Naive B cell (primary cell): Measurements from ENCODE around the gene WDR20. TPM values are rescaled to one million over a fixed set of nuclear protein-coding genes. Genes with fewer than 3 reads are reported as not detected.

Experiments
- ATAC-seq, 2 donors: fragments of 150-1000 bp; cut with Tn5 transposase; 2 replicates each; pipeline ENCODE4 v1.10.0; 2021; ENCODE audit warnings: low read depth in 2 of 2, mild to moderate bottlenecking in 2 of 2, moderate library complexity in 2 of 2
- DNase-seq: peaks from one replicate; pipeline ENCODE4 v3.0.0; 2022
- H3K27ac Mint-ChIP-seq, 6 donors: one replicate each; pipeline ENCODE4 v1.8.0; 2020 to 2022; ENCODE audit warnings: mild to moderate bottlenecking in 6 of 6, mixed read lengths in 6 of 6, moderate library complexity in 5 of 6, inconsistent platforms in 2 of 6
- H3K27me3 Mint-ChIP-seq, 3 donors: one replicate each; pipeline ENCODE4 v1.8.0; 2021 to 2022; ENCODE audit warnings: mixed read lengths in 3 of 3, mild to moderate bottlenecking in 1 of 3
- H3K36me3 Mint-ChIP-seq, 2 donors: one replicate each; pipeline ENCODE4 v1.8.0; 2020 to 2022; ENCODE audit warnings: mixed read lengths in 2 of 2, inconsistent platforms in 1 of 2, mild to moderate bottlenecking in 1 of 2
- H3K4me1 Mint-ChIP-seq, 3 donors: one replicate each; pipeline ENCODE4 v1.8.0; 2020 to 2022; ENCODE audit warnings: mixed read lengths in 3 of 3, inconsistent platforms in 1 of 3, mild to moderate bottlenecking in 1 of 3, moderate library complexity in 1 of 3
- H3K4me3 Mint-ChIP-seq, 8 donors: one replicate each; pipeline ENCODE4 v1.8.0; 2020 to 2022; ENCODE audit warnings: mild to moderate bottlenecking in 8 of 8, mixed read lengths in 8 of 8, moderate library complexity in 8 of 8, inconsistent platforms in 2 of 8
- H3K9me3 Mint-ChIP-seq, 7 donors: one replicate each; pipeline ENCODE4 v1.8.0; 2020 to 2022; ENCODE audit warnings: mixed read lengths in 7 of 7, mild to moderate bottlenecking in 5 of 7, inconsistent platforms in 2 of 7, moderate library complexity in 1 of 7
- polyA plus RNA-seq, 6 donors: library from polyadenylated mRNA; unstranded; fragments of 300-500 nt; fragmentation: Illumina TruSeq; gene quantifications; one replicate each; pipeline ENCODE4 v1.2.3, GENCODE V29; 2021; ENCODE audit warnings: low read depth in 6 of 6

WDR20 gene
- polyA plus RNA-seq, 6 donors from 2014 or later: 11.2 to 23.1 (median 17.3) TPM

DNA sequence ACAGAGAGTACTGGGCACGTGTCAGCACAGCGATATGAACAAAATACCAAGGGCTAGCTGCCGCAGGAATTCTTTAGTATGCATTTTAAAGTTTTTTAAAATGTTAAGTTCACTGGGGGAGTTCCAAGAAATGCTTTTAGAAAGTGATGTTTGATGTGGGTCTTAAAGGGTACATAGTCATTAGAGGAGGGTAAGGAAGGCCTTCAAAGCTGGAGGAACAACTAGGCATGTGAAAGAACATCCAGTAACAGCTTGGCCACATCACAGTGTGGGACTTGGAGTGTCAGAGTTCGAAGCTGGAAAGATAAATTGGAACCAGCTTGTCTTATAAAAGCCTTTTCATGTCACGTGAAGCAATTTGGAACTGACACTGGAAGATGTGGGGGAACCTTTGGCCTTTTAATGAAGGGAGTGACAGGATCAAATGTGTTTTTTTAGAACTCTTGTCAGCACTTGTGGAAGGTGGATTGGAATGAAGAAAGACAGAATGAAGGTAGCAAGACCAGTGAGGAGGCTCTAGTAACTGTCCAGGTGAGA, 57.7 kb downstream of the WDR20 start:
- ATAC-seq: no peak
- no peaks in the 10 kb centered on the region for H3K27me3 Mint-ChIP-seq
- no peaks in the 10 kb centered on the region for H3K9me3 Mint-ChIP-seq
- H3K27ac Mint-ChIP-seq: peak overlapping the region in 2 of 6 donors; percentile 19 to 37
- no peak overlapping the region for H3K4me3 Mint-ChIP-seq
- no peak for DNase-seq
- H3K4me1 Mint-ChIP-seq: peaks cover 38 to 57% (median 45%) of the 10 kb centered on the region in 3 donors
- peaks cover 16 to 21% of the 10 kb centered on the region in 2 donors for H3K36me3 Mint-ChIP-seq

DNA sequence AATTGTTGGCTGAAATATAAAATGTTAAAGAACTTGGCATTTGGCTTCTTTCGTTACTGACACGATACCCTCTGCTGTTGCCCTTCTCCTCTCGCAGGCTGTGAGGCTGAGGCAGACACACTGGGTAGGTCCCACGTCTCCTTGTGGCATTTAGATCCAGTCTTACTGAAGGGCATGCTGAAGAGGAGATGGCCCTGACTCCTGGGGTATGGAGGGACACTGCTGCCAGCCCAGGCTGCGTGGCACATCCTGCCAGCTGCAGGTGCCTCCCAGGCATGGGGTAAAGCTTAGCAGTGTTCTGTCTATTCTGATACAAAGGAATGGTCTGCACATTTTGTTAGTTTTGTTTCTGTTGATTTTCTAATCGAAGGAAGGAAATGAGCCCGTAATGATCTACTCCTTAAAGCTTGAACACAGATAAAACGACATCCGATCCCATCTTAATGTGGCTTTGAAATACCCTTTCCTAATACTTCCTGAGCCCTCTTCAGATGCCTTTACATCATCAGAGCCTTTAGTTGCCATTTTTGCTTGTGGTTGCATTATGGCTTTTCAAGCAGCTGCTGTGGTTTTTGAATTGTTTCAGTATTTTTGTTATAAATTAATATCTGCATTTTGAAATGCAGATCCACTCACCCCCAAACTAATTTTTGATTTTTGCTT, 61.1 kb downstream of the WDR20 start:
- ATAC-seq (no peak), DNase-seq (no peak)
- Mint-ChIP-seq H3K27me3 (no peaks in the 10 kb centered on the region), H3K4me3 (no peak overlapping the region), H3K36me3 (peaks cover 16 to 31% of the 10 kb centered on the region in 2 donors), H3K27ac (peak overlapping the region in 3 of 6 donors; percentile 41 to 69 (median 67)), H3K9me3 (no peaks in the 10 kb centered on the region), H3K4me1 (peaks cover 30 to 52% (median 33%) of the 10 kb centered on the region in 3 donors)

DNA sequence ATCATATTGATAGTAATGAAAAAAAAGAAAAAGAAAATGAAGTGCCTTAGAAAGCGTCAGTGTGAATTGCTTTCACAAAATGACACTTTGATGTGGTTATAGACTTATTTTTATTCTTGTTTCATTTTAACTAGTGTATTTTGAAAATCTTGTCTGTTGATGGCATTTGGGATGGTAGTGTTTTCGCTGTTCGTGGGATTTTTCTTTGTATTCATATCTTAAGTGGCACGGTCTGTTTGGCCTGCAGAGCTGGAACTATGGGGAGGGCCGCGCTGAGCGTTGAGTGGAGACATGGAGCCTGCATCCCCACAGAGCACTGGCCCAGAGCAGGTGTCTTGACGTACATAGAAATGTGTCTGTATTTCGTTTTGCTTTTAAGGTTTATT, 61.6 kb downstream of the WDR20 start:
- Mint-ChIP-seq H3K4me1 (peaks cover 30 to 52% (median 32%) of the 10 kb centered on the region in 3 donors), H3K27ac (peak overlapping the region in 4 of 6 donors; percentile 2 to 86 (median 30)), H3K27me3 (no peaks in the 10 kb centered on the region), H3K36me3 (peaks cover 11 to 27% of the 10 kb centered on the region in 2 donors), H3K9me3 (no peaks in the 10 kb centered on the region), H3K4me3 (no peak overlapping the region)
- DNase-seq (no peak), ATAC-seq (no peak)

DNA sequence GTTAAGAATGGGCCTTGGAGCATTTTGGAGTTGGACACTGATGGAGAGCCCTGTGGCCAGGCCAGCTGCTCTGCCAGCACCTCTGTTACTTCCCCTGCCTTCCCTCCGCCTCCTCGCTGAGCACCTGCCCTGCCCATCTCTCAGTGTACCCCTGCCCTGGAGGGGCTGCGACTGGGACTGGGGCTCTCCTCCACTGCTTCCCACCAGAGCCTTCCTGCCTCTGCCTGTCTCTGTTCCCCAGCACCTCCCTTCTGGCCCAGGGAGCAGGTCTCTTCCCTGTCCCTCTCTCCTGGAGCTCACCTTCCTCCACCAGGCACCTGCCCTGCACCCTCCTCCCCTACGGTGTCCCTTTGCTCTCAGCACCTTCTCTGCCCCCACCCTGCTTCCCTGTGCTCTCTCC, 62.1 kb downstream of the WDR20 start:
- DNase-seq (no peak), ATAC-seq (no peak)
- Mint-ChIP-seq H3K4me1 (peaks cover 30 to 52% (median 32%) of the 10 kb centered on the region in 3 donors), H3K36me3 (peaks cover 8 to 26% of the 10 kb centered on the region in 2 donors), H3K4me3 (no peak overlapping the region), H3K9me3 (no peaks in the 10 kb centered on the region), H3K27ac (peak overlapping the region in 3 of 6 donors; percentile 2 to 49 (median 32)), H3K27me3 (no peaks in the 10 kb centered on the region)

DNA sequence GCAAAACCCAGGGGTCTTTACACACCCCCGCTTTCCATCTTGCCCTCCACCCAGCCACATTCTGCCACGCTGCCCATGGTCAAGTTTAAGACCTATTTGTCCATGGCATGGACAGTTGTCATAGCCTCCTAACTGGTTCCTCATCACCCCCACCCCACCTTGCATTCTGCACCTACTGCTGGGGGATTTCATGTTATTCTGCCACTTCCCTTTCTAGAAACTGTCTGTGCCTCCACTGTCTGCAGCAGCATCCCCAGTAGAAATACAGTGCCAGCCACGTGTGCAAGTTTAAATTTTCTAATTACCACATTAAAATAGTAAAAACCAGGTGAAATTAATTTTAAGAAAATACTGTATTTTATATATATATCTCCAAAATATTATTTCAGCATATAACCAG, 63.2 kb downstream of the WDR20 start:
- Mint-ChIP-seq H3K27ac (peak overlapping the region in 2 of 6 donors; percentile 24 to 76), H3K4me1 (peaks cover 26 to 48% (median 27%) of the 10 kb centered on the region in 3 donors), H3K9me3 (no peaks in the 10 kb centered on the region)

GRCh38 chr14:102203382-102203781, 63.7 kb downstream of the WDR20 start:
- no peaks in the 10 kb centered on the region for H3K9me3 Mint-ChIP-seq
- DNase-seq (no peak), ATAC-seq (no peak)
- peaks cover 26 to 47% (median 26%) of the 10 kb centered on the region in 3 donors for H3K4me1 Mint-ChIP-seq
- H3K36me3 Mint-ChIP-seq: peaks cover 8 to 25% of the 10 kb centered on the region in 2 donors
- H3K4me3 Mint-ChIP-seq: no peak overlapping the region
- no peak overlapping the region for H3K27ac Mint-ChIP-seq
- no peaks in the 10 kb centered on the region for H3K27me3 Mint-ChIP-seq

More for the DNA sequence above, 63.2 kb downstream of the WDR20 start:
- no peak overlapping the region for H3K4me3 Mint-ChIP-seq
- DNase-seq (no peak), ATAC-seq (no peak)
- no peaks in the 10 kb centered on the region for H3K27me3 Mint-ChIP-seq
- peaks cover 8 to 26% of the 10 kb centered on the region in 2 donors for H3K36me3 Mint-ChIP-seq

- no peak for DNase-seq
- Mint-ChIP-seq H3K9me3 (no peaks in the 10 kb centered on the region), H3K36me3 (peaks cover 17 to 29% of the 10 kb centered on the region in 2 donors), H3K27ac (peak overlapping the region in 2 of 6 donors; percentile 24 to 42), H3K4me1 (peaks cover 24 to 33% (median 24%) of the 10 kb centered on the region in 3 donors), H3K4me3 (no peak overlapping the region), H3K27me3 (no peaks in the 10 kb centered on the region)
- no peak for ATAC-seq
Measured at GRCh38 chr14:102205560-102205959, 65.9 kb downstream of the WDR20 start.

DNA sequence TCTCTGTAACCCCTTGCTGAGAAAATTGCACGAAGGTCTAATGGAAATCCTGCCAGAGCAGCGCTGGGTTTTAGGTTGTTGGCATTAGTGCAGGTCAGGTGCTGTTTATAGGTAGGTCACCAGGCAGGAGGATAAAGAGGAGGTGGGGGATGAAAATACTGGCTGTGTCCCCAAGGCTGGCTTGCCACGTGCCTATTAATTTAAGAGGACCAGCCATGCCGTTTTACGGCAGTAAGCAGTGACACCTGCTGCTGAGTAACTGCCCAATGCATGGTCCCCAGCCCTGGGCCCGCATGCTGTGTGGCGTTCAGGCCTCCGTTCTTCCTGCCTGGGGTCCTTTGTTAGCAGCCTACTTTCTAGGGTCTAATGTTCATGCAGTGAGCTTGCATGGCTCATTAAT, 67.2 kb downstream of the WDR20 start:
- Mint-ChIP-seq H3K27ac (no peak overlapping the region), H3K4me3 (no peak overlapping the region), H3K27me3 (no peaks in the 10 kb centered on the region), H3K9me3 (no peaks in the 10 kb centered on the region), H3K36me3 (peaks cover 17 to 23% of the 10 kb centered on the region in 2 donors), H3K4me1 (peaks cover 12 to 20% (median 18%) of the 10 kb centered on the region in 3 donors)
- DNase-seq (no peak), ATAC-seq (no peak)

- Mint-ChIP-seq H3K36me3 (peaks cover 17 to 23% of the 10 kb centered on the region in 2 donors), H3K27me3 (no peaks in the 10 kb centered on the region)
Measured at GRCh38 chr14:102207831-102208365, 68.2 kb downstream of the WDR20 start.

GRCh38 chr14:102208741-102209140, 69.0 kb downstream of the WDR20 start:
- Mint-ChIP-seq H3K4me1 (peaks cover 0 to 11% (median 7%) of the 10 kb centered on the region in 3 donors), H3K27me3 (no peaks in the 10 kb centered on the region), H3K36me3 (peaks cover 17 to 23% of the 10 kb centered on the region in 2 donors), H3K4me3 (no peak overlapping the region), H3K27ac (peak overlapping the region in 1 of 6 donors; percentile 35), H3K9me3 (no peaks in the 10 kb centered on the region)
- DNase-seq (no peak), ATAC-seq (no peak)

More at GRCh38 chr14:102207831-102208365, 68.2 kb downstream of the WDR20 start:
- Mint-ChIP-seq H3K4me3 (peak overlapping the region in 1 of 8 donors; percentile 53), H3K9me3 (no peaks in the 10 kb centered on the region), H3K4me1 (peaks cover 2 to 13% (median 10%) of the 10 kb centered on the region in 3 donors), H3K27ac (peak overlapping the region in 1 of 6 donors; percentile 87)
- no peak for ATAC-seq
- no peak for DNase-seq

GRCh38 chr14:102209224-102209966, 69.7 kb downstream of the WDR20 start:
- ATAC-seq: no peak
- H3K36me3 Mint-ChIP-seq: peaks cover 12 to 18% of the 10 kb centered on the region in 2 donors
- H3K27ac Mint-ChIP-seq: peak overlapping the region in 2 of 6 donors; percentile 16 to 38
- H3K4me3 Mint-ChIP-seq: no peak overlapping the region
- DNase-seq: no peak
- H3K27me3 Mint-ChIP-seq: no peaks in the 10 kb centered on the region
- peaks cover 0 to 7% (median 1%) of the 10 kb centered on the region in 3 donors for H3K4me1 Mint-ChIP-seq
- no peaks in the 10 kb centered on the region for H3K9me3 Mint-ChIP-seq

GRCh38 chr14:102210421-102211042, 70.8 kb downstream of the WDR20 start:
- peaks cover 0 to 6% (median 0%) of the 10 kb centered on the region in 3 donors for H3K4me1 Mint-ChIP-seq
- H3K27me3 Mint-ChIP-seq: no peaks in the 10 kb centered on the region
- H3K4me3 Mint-ChIP-seq: no peak overlapping the region
- DNase-seq (no peak), ATAC-seq (no peak)
- H3K9me3 Mint-ChIP-seq: no peaks in the 10 kb centered on the region
- peak overlapping the region in 1 of 6 donors; percentile 36 for H3K27ac Mint-ChIP-seq
- peaks cover 10 to 11% of the 10 kb centered on the region in 2 donors for H3K36me3 Mint-ChIP-seq

DNA sequence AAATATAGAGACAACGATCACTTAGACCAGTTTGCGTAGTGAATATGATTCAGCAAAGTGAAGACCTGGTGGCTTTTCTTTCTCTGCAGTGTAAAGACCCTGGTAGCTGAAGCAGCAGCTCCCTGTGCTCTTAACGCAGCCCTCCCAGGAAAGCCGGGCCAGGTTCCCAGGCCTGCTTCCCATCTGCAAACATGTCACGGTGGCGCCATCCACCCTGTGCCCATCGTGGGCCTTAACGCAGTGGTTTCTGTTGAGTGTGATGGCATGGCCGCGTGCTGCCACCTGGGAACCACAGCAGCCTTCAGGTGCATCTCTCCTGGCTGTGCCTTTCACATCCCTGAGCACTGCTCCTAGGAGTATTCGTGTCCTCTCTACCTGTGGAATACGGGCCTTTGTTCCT, 71.5 kb downstream of the WDR20 start:
- peaks cover 0 to 6% (median 0%) of the 10 kb centered on the region in 3 donors for H3K4me1 Mint-ChIP-seq
- DNase-seq (no peak), ATAC-seq (no peak)
- no peak overlapping the region for H3K4me3 Mint-ChIP-seq
- H3K36me3 Mint-ChIP-seq: peaks cover 10% of the 10 kb centered on the region in 2 donors
- no peaks in the 10 kb centered on the region for H3K27me3 Mint-ChIP-seq
- H3K27ac Mint-ChIP-seq: no peak overlapping the region
- no peaks in the 10 kb centered on the region for H3K9me3 Mint-ChIP-seq
